ENCODE data around the gene TMEM225B.
"Not testable (repeated sequence)": the region's sequence is repeated elsewhere in the genome, so short reads cannot be mapped to it uniquely, and the experiment has no call there.

TMEM225B gene

GRCh38 chr7:99629643-99630042 lies 31.6 kb downstream of the TMEM225B start:
- no peak overlapping the region for H3K14ac ChIP-seq (ENCODE audit: low read length)
- no peak overlapping the region for H4K8ac ChIP-seq (ENCODE audit: low read depth, low read length)
- H3K9me3 ChIP-seq (replicated peaks in 1 of 2; ENCODE audit: control insufficient read depth in 2 of 2, insufficient read depth in 1 of 2, low read depth in 1 of 2, low read length in 2 of 2) = no peaks in the 10 kb centered on the region
- H2BK120ac ChIP-seq (ENCODE audit: low read depth, low read length) = no peak overlapping the region
- H2BK5ac ChIP-seq (ENCODE audit: low read length) = no peak overlapping the region
- H3K4me3 ChIP-seq (ENCODE audit: low read length in 2 of 2) = peak overlapping the region in 1 of 2 donors; percentile 40
- H3K27me3 ChIP-seq (ENCODE audit: control insufficient read depth in 3 of 3, insufficient read depth in 3 of 3, low read depth in 1 of 3, low read length in 3 of 3) = no peaks in the 10 kb centered on the region
- peaks cover 0 to 1% of the 10 kb centered on the region in 2 donors for H3K4me1 ChIP-seq (ENCODE audit: control insufficient read depth in 2 of 2, insufficient read depth in 1 of 2, low read depth in 1 of 2, low read length in 2 of 2)
- H2BK12ac ChIP-seq (ENCODE audit: low read length) = no peak overlapping the region
- no peak overlapping the region for H3K4me2 ChIP-seq (ENCODE audit: insufficient read depth, low read length, poor library complexity, severe bottlenecking)
- H3K79me1 ChIP-seq (ENCODE audit: low read depth, low read length) = no peaks in the 10 kb centered on the region
- peaks cover 45 to 96% of the 10 kb centered on the region in 2 donors for H3K36me3 ChIP-seq (replicated peaks in 1 of 2; ENCODE audit: control insufficient read depth in 2 of 2, insufficient read depth in 2 of 2, low read length in 2 of 2)
- H2AFZ ChIP-seq (ENCODE audit: low read length) = no peak overlapping the region
- no peak overlapping the region for H3K18ac ChIP-seq (ENCODE audit: low read length)
- WGBS, 2 donors (ENCODE audit: extremely low coverage in 2 of 2, insufficient read length in 2 of 2, insufficient replicate concordance in 1 of 2) = no CpG with 5 or more reads among the region's 20 CpGs
- H3K9ac ChIP-seq (ENCODE audit: low read depth, low read length, poor library complexity) = no peak overlapping the region
- no peak overlapping the region for H3K23ac ChIP-seq (ENCODE audit: low read depth, low read length, poor library complexity)
- DNase-seq (ENCODE audit: low spot score) = no peak
- H2AK5ac ChIP-seq (ENCODE audit: low read depth, low read length) = no peak overlapping the region
- H2BK15ac ChIP-seq (ENCODE audit: low read length) = no peak overlapping the region
- H3K4ac ChIP-seq (ENCODE audit: low read length) = no peak overlapping the region
- H3K27ac ChIP-seq (replicated peaks; ENCODE audit: low read length) = no peak overlapping the region
- H4K91ac ChIP-seq (ENCODE audit: low read depth, low read length, poor library complexity) = no peak overlapping the region

GRCh38 chr7:99631295-99632109 lies 33.4 kb downstream of the TMEM225B start:
- Histone ChIP-seq H3K27me3 (ENCODE audit: control insufficient read depth in 3 of 3, insufficient read depth in 3 of 3, low read depth in 1 of 3, low read length in 3 of 3) (no peaks in the 10 kb centered on the region), H3K9me3 (replicated peaks in 1 of 2; ENCODE audit: control insufficient read depth in 2 of 2, insufficient read depth in 1 of 2, low read depth in 1 of 2, low read length in 2 of 2) (no peaks in the 10 kb centered on the region), H3K4ac (ENCODE audit: low read length) (no peak overlapping the region), H3K23ac (ENCODE audit: low read depth, low read length, poor library complexity) (no peak overlapping the region), H3K36me3 (replicated peaks in 1 of 2; ENCODE audit: control insufficient read depth in 2 of 2, insufficient read depth in 2 of 2, low read length in 2 of 2) (peaks cover 30 to 77% of the 10 kb centered on the region in 2 donors), H2BK120ac (ENCODE audit: low read depth, low read length) (no peak overlapping the region), H2AFZ (ENCODE audit: low read length) (no peak overlapping the region), H3K79me1 (ENCODE audit: low read depth, low read length) (no peaks in the 10 kb centered on the region), H4K91ac (ENCODE audit: low read depth, low read length, poor library complexity) (no peak overlapping the region), H2BK15ac (ENCODE audit: low read length) (no peak overlapping the region), H3K27ac (replicated peaks; ENCODE audit: low read length) (no peak overlapping the region), H2BK5ac (ENCODE audit: low read length) (no peak overlapping the region), H3K18ac (ENCODE audit: low read length) (no peak overlapping the region), H3K4me2 (ENCODE audit: insufficient read depth, low read length, poor library complexity, severe bottlenecking) (no peak overlapping the region), H3K9ac (ENCODE audit: low read depth, low read length, poor library complexity) (no peak overlapping the region), H2AK5ac (ENCODE audit: low read depth, low read length) (no peak overlapping the region), H3K14ac (ENCODE audit: low read length) (no peak overlapping the region), H2BK12ac (ENCODE audit: low read length) (no peak overlapping the region), H4K8ac (ENCODE audit: low read depth, low read length) (no peak overlapping the region), H3K4me3 (ENCODE audit: low read length in 2 of 2) (no peak overlapping the region), H3K4me1 (ENCODE audit: control insufficient read depth in 2 of 2, insufficient read depth in 1 of 2, low read depth in 1 of 2, low read length in 2 of 2) (peaks cover 0 to 1% of the 10 kb centered on the region in 2 donors)
- DNase-seq (ENCODE audit: low spot score) = no peak
- WGBS, 2 donors (ENCODE audit: extremely low coverage in 2 of 2, insufficient read length in 2 of 2, insufficient replicate concordance in 1 of 2) = no CpG with 5 or more reads among the region's 9 CpGs

GRCh38 chr7:99637414-99637813 lies 39.3 kb downstream of the TMEM225B start:
- not testable (repeated sequence) for DNase-seq (ENCODE audit: low spot score); H3K27me3 ChIP-seq (ENCODE audit: control insufficient read depth in 3 of 3, insufficient read depth in 3 of 3, low read depth in 1 of 3, low read length in 3 of 3); H2BK120ac ChIP-seq (ENCODE audit: low read depth, low read length); H2BK15ac ChIP-seq (ENCODE audit: low read length); H2BK5ac ChIP-seq (ENCODE audit: low read length); H3K9me3 ChIP-seq (replicated peaks in 1 of 2; ENCODE audit: control insufficient read depth in 2 of 2, insufficient read depth in 1 of 2, low read depth in 1 of 2, low read length in 2 of 2); H3K23ac ChIP-seq (ENCODE audit: low read depth, low read length, poor library complexity); H3K9ac ChIP-seq (ENCODE audit: low read depth, low read length, poor library complexity); H2BK12ac ChIP-seq (ENCODE audit: low read length); H3K27ac ChIP-seq (replicated peaks; ENCODE audit: low read length); H3K4ac ChIP-seq (ENCODE audit: low read length); H3K79me1 ChIP-seq (ENCODE audit: low read depth, low read length); H3K18ac ChIP-seq (ENCODE audit: low read length); H4K91ac ChIP-seq (ENCODE audit: low read depth, low read length, poor library complexity); H3K4me1 ChIP-seq (ENCODE audit: control insufficient read depth in 2 of 2, insufficient read depth in 1 of 2, low read depth in 1 of 2, low read length in 2 of 2); H2AK5ac ChIP-seq (ENCODE audit: low read depth, low read length); H3K4me2 ChIP-seq (ENCODE audit: insufficient read depth, low read length, poor library complexity, severe bottlenecking); H2AFZ ChIP-seq (ENCODE audit: low read length); H4K8ac ChIP-seq (ENCODE audit: low read depth, low read length); H3K14ac ChIP-seq (ENCODE audit: low read length); H3K4me3 ChIP-seq (ENCODE audit: low read length in 2 of 2)
- peaks cover under 1 to 24% of the 10 kb centered on the region in 2 donors for H3K36me3 ChIP-seq (replicated peaks in 1 of 2; ENCODE audit: control insufficient read depth in 2 of 2, insufficient read depth in 2 of 2, low read length in 2 of 2)
- WGBS, 2 donors (ENCODE audit: extremely low coverage in 2 of 2, insufficient read length in 2 of 2, insufficient replicate concordance in 1 of 2) = no CpG with 5 or more reads among the region's 2 CpGs

- Histone ChIP-seq H2BK5ac (ENCODE audit: low read length) (no peak overlapping the region), H3K18ac (ENCODE audit: low read length) (no peak overlapping the region), H2AK5ac (ENCODE audit: low read depth, low read length) (no peak overlapping the region), H2BK15ac (ENCODE audit: low read length) (no peak overlapping the region), H3K4ac (ENCODE audit: low read length) (no peak overlapping the region), H3K23ac (ENCODE audit: low read depth, low read length, poor library complexity) (no peak overlapping the region), H2BK120ac (ENCODE audit: low read depth, low read length) (no peak overlapping the region), H2BK12ac (ENCODE audit: low read length) (no peak overlapping the region), H3K14ac (ENCODE audit: low read length) (no peak overlapping the region), H2AFZ (ENCODE audit: low read length) (no peak overlapping the region), H3K27me3 (ENCODE audit: control insufficient read depth in 3 of 3, insufficient read depth in 3 of 3, low read depth in 1 of 3, low read length in 3 of 3) (no peaks in the 10 kb centered on the region), H3K9ac (ENCODE audit: low read depth, low read length, poor library complexity) (no peak overlapping the region), H3K4me3 (ENCODE audit: low read length in 2 of 2) (no peak overlapping the region), H3K4me2 (ENCODE audit: insufficient read depth, low read length, poor library complexity, severe bottlenecking) (no peak overlapping the region), H4K8ac (ENCODE audit: low read depth, low read length) (no peak overlapping the region), H3K79me1 (ENCODE audit: low read depth, low read length) (no peaks in the 10 kb centered on the region), H3K4me1 (ENCODE audit: control insufficient read depth in 2 of 2, insufficient read depth in 1 of 2, low read depth in 1 of 2, low read length in 2 of 2) (no peaks in the 10 kb centered on the region), H3K36me3 (replicated peaks in 1 of 2; ENCODE audit: control insufficient read depth in 2 of 2, insufficient read depth in 2 of 2, low read length in 2 of 2) (peaks cover 0 to 10% of the 10 kb centered on the region in 2 donors), H3K9me3 (replicated peaks in 1 of 2; ENCODE audit: control insufficient read depth in 2 of 2, insufficient read depth in 1 of 2, low read depth in 1 of 2, low read length in 2 of 2) (peaks cover 0 to 2% of the 10 kb centered on the region in 2 donors), H3K27ac (replicated peaks; ENCODE audit: low read length) (no peak overlapping the region), H4K91ac (ENCODE audit: low read depth, low read length, poor library complexity) (no peak overlapping the region)
- no peak for DNase-seq (ENCODE audit: low spot score)
- WGBS, 2 donors (ENCODE audit: extremely low coverage in 2 of 2, insufficient read length in 2 of 2, insufficient replicate concordance in 1 of 2) = no CpG with 5 or more reads among the region's 23 CpGs
Measured at GRCh38 chr7:99638731-99639130, 40.7 kb downstream of the TMEM225B start.

All from neuronal stem cell (in vitro differentiated cells).